GM10248 (cell line): ENCODE data around the gene SENP6.

Source experiments
- CTCF ChIA-PET: fragments of 300-600 bp; sonication (Branson Sonifier 250); formaldehyde crosslinking; extraction: SDS; loops from one replicate; lab custom pipeline; 2021; ENCODE audit warnings: antibody characterized with exemption; lab: Yijun Ruan, JAX
- POLR2A ChIA-PET: fragments of 350-650 bp; sonication (Branson Sonifier 250); formaldehyde crosslinking; extraction: SDS; loops from one replicate; lab custom pipeline; 2020; ENCODE audit warnings: antibody characterized with exemption; lab: Yijun Ruan, JAX
- DNase-seq: peaks from one replicate; pipeline ENCODE4 v3.0.0; 2012; ENCODE audit errors: extremely low spot score
- CTCF ChIP-seq: IDR thresholded peaks from 2 replicates; pipeline ENCODE4 v1.5.1; 2012; ENCODE audit warnings: mild to moderate bottlenecking, low read depth; ENCODE audit errors: extremely low read depth, missing control alignments, control extremely low read depth

The SENP6 gene

GRCh38 chr6:75608956-75609533 lies 7.4 kb downstream of the SENP6 start:
- CTCF ChIA-PET = interaction anchor here (1.6 kb wide), 1 partner anchor 11 kb away, joined by 4 read pairs; no protein-coding TSS in a partner anchor
- TF ChIP-seq CTCF = no peak
- POLR2A ChIA-PET = no interaction called here
- no peak for DNase-seq

- no peak for TF ChIP-seq CTCF
- no peak for DNase-seq
- POLR2A ChIA-PET = no interaction called here
- CTCF ChIA-PET = no interaction called here
Measured at GRCh38 chr6:75609639-75610590, 8.2 kb downstream of the SENP6 start.

DNA sequence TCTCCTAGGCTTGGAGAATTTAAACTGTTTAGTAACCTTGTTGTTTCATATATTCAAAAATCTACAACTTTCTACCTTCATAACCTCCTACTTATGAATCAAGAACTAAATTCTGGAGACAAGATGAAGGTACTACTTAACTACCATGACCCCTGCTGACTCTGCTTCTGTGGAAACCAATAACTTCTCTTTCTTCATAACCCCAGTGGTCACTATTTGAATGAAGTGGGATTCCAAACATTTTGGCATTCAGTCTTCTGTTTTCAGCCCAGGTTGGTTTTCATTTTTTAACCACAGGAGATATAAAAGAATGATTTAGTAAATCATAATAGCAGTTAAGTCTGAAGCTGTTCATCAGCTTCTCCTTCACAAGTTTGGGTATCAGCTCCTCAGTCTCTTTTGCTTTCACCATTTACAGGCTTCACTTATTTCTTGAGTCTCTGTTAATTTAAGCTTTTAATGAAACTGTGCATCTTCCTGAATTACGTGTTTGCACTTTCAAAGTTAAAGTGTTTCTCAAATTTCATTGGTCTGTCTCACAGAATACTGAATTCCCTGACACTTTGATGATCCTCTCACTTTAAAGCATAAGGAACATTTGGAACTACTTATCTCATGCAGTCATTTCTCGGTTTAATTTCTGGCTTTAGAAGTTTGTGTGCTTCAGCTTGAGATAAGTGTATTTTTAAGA lies 9.5 kb downstream of the SENP6 start:
- ChIA-PET POLR2A (interaction anchor here (1.5 kb wide), 1 partner anchor 9 kb away, joined by 7 read pairs; the partner anchor contains the start of gene SENP6), CTCF (interaction anchor here (2.0 to 2.8 kb wide), 2 partner anchors 8 to 9 kb away, joined by 12 to 15 read pairs; no protein-coding TSS in a partner anchor)
- no peak for TF ChIP-seq CTCF
- DNase-seq = no peak

DNA sequence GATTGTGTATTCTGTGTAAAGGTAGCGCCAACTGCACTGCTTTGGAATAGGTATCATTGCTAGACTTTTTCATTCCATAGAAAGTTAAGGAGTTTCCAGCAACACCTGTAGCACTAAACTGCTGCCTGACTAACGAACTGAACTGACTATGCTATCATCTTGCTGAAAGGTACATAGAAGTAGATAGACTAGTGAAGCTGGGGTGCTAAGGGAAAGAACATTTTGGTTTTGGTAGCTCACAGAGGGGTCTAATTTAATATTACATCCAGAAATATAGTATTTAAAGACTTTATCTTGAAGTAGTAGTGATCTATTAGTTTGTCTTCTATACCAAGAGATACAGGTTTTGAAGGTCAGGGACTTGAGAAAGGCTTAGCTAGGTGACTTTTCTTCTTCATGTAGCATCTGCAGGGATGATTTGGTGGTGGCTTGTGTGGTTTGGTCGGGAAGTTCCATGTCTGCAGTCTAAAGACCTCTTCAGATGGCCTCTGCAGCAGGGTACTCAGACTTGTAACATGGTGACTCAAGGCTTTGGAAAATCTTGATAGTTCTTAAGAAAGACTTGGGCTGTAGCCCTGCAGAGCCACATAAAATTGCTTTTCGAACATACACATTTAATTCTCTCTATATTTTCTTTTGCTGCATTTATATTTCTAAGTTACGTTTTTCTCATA lies 10.2 kb downstream of the SENP6 start:
- TF ChIP-seq CTCF = no peak
- ChIA-PET CTCF (interaction anchor here (2.0 to 2.8 kb wide), 2 partner anchors 8 to 9 kb away, joined by 12 to 15 read pairs; no protein-coding TSS in a partner anchor), POLR2A (interaction anchor here (1.5 kb wide), 1 partner anchor 10 kb away, joined by 7 read pairs; the partner anchor contains the start of gene SENP6)
- no peak for DNase-seq

GRCh38 chr6:75612434-75612833 lies 10.8 kb downstream of the SENP6 start:
- ChIA-PET CTCF (interaction anchor here (2.0 to 2.8 kb wide), 2 partner anchors 8 to 9 kb away, joined by 12 to 15 read pairs; no protein-coding TSS in a partner anchor), POLR2A (no interaction called here)
- DNase-seq = no peak
- TF ChIP-seq CTCF = no peak

GRCh38 chr6:75613056-75613501 lies 11.4 kb downstream of the SENP6 start:
- no peak for DNase-seq
- CTCF ChIA-PET = interaction anchor here (2.8 kb wide), 1 partner anchor 10 kb away, joined by 12 read pairs; no protein-coding TSS in a partner anchor
- no peak for TF ChIP-seq CTCF
- POLR2A ChIA-PET = no interaction called here
